HG03354 (cell line): ENCODE results near the gene PPP1R11.
A peak's percentile ranks its signal among the peaks of the same experiment; 100 is the strongest.
"Not testable (repeated sequence)": the region's sequence is repeated elsewhere in the genome, so short reads cannot be mapped to it uniquely, and the experiment has no call there.

Experiments
- ATAC-seq: cut with Tn5 transposase; IDR thresholded peaks from one replicate; pipeline ENCODE4 v1.9.1; 2021; ENCODE audit warnings: mild to moderate bottlenecking; ENCODE audit not compliant: unreplicated experiment, poor library complexity, severe bottlenecking

Gene PPP1R11

GRCh38 chr6:30066577-30067459, at the start of gene PPP1R11:
Gene PPP1R11, plus strand, starts transcription at chr6:30067198. Its CDS starts 213 bp downstream, at chr6:30067411.
- peak; percentile 96 for ATAC-seq

- no peak for ATAC-seq
Measured at GRCh38 chr6:30019819-30020218, 47.2 kb upstream of the PPP1R11 start.

- no peak for ATAC-seq
Measured at GRCh38 chr6:30020626-30021025, 46.4 kb upstream of the PPP1R11 start.

DNA sequence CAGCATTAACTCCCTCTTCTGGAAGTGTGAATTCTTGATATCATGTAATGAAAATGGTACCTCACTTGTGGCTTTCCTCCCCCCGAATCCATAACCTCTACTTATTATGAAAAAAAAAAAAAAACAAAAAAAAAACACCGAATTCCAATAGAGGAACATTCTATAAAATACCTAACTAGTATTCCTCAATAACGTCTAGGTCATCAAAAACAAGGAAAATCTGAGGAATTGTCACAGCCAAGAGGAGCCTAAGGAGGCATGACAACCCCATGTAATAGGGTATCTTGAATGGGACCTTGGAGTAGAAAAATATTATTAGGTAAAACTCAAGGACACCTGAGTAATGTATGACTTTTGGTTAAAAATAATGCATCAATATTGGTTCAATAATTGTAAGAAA, 44.8 kb upstream of the PPP1R11 start:
- no peak for ATAC-seq

DNA sequence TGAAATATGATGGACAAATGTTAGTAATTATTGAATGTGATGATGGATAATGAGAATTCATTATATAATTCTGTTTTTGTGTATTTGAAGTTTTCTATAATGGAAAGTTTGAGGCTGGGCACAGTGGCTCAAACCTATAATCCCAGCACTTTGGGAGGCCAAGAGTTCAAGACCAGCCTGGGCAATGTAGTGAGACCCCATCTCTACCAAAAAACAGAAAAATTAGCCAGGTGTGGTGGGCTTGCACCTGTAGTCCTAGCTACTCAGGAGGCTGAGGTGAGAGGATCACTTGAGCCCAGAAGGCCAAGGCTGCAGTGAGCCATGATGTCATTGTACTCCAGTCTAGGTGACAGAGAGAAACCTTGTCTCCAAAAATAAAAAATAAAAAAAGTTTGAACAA, 44.3 kb upstream of the PPP1R11 start:
- not testable (repeated sequence) for ATAC-seq

DNA sequence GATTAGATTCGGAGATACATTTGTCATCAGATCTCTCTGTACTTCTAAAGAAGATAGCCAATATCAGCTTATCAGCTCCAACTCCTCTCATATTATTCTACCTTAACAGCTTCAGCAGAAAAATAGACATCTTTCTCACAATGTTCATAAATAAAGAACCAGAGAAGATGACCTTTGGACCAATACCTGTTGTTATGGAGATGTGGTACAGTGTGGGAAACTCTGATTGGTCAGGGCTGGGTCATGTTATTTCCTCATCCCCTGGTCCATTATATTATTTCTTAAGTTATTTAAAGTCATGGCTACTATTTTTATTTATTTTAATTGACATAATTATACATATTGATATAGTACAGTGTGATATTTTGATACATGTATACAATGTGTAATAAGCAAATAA, 41.8 kb upstream of the PPP1R11 start:
- ATAC-seq, result no peak

- ATAC-seq, result no peak
Measured at GRCh38 chr6:30029588-30029987, 37.4 kb upstream of the PPP1R11 start.

GRCh38 chr6:30031381-30031780, 35.6 kb upstream of the PPP1R11 start:
- no peak for ATAC-seq

DNA sequence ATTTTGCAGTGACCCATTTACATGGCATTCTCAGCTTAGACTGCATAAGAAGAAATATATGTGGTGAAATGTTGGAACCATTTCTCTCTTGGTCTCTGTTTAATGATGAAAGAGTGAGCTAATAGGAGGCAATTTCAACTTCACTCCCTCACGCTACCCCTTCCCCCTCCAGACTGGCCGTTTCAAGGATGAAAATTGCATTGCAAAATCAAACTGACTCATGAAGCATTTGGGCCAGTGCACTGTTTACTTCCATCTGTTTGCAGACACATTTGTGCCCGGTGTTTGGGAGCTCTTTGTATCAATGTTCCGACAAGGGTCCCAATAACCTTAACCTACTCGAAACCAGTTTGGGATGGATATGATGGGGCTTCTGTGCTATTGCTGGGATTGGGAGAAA, 33.6 kb upstream of the PPP1R11 start:
- ATAC-seq, result not testable (repeated sequence)

GRCh38 chr6:30035784-30036183, 31.2 kb upstream of the PPP1R11 start:
- no peak for ATAC-seq

DNA sequence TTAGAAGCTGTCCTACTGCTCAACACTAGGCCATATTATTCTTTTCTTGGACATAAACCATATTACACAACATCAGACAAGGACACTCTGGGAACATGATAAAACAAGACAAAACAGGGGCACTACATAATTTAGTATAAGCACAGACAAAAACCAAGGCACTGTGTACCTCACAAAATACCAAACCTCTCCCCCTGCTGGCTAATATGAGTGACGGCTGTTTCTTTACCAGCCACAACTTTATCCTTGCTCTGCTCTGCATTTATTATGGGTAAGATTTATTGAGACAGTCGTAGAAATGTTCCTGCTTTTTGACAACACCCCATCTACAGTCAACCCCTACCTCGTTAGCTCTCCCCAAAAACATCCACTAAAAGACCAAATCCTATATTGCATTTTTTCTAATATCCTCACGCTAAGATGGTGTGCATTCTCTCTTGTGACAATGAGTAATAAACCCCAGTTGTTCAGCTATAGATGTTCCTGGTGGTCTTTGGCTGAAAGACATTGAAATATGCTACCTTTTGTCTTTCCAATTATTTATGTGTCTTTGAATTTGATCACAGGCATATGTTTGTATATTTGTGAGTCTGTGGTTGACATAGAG, 29.7 kb upstream of the PPP1R11 start:
- ATAC-seq, result no peak

- no peak for ATAC-seq
Measured at GRCh38 chr6:30041221-30041620, 25.8 kb upstream of the PPP1R11 start.

GRCh38 chr6:30041821-30042220, 25.2 kb upstream of the PPP1R11 start:
- ATAC-seq, result no peak

- no peak for ATAC-seq
Measured at GRCh38 chr6:30042476-30042875, 24.5 kb upstream of the PPP1R11 start.

DNA sequence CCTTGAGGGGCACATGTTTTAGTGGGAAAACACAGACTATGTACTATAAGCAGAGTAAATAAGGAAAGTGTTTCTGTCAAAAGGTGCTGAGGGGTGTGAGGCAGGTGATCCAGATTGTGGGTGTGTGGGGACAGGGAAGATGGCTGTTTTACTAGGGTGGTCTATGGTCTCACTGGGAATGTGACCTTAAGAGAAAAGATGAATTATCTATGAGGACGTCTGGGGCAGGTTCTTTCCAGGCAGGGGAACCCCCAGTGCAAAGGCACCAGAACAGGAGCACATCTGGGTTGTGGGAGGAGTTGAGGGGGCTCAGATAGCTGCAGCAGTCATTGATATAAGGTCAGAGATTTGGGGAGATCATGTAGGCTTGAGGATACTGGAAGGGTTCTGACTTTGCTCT, 24.1 kb upstream of the PPP1R11 start:
- ATAC-seq, result no peak

- ATAC-seq, result no peak
Measured at GRCh38 chr6:30043744-30044143, 23.3 kb upstream of the PPP1R11 start.

GRCh38 chr6:30044630-30045029, 22.4 kb upstream of the PPP1R11 start:
- no peak for ATAC-seq

GRCh38 chr6:30047220-30047619, 19.8 kb upstream of the PPP1R11 start:
- ATAC-seq, result no peak

DNA sequence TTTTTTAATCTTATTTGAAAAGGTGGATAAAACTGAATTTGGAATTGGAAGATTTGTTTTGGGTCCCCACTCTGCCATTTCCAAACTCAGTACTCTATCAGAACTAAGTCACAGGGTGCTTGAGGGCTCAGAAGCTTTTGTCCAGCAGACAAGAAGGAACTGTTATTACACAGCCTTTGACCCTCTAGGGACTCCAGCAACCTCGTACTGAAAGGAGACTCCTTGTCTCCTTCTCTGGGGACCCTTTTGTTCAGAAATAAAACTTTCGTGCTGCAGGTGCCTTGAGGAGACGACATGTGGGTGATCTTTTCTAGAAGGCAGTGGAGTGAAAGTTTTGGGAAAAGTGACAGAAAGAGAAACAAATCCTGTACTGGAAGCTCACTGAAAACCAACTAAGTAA, 13.3 kb upstream of the PPP1R11 start:
- ATAC-seq, result no peak

- no peak for ATAC-seq
Measured at GRCh38 chr6:30055513-30055912, 11.5 kb upstream of the PPP1R11 start.

GRCh38 chr6:30060606-30061091, 6.3 kb upstream of the PPP1R11 start:
- peak; percentile 22 for ATAC-seq
